ENCODE results near the gene TRAP1.

DNA sequence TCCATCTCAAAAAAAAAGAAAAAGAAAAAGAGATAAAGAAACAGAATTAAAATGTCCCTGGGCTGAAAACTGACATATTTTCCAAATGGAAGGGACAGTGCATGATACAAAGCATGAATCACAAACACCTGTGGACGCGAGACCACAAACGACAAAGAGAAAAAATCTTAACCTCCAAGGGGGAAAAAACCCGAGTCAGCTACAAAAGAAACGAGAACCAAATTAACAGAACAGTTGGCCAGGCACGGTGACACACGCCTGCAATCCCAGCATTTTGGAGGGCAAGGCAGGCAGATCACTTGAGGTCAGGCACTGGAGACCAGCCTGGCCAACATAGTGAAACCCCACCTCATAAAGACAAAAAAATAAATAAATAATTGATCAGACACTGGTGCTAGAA lies 1.9 kb downstream of the TRAP1 start:
- no peak for TF ChIP-seq POLR2AphosphoS5 (IDR thresholded peaks at IDR 0.05; ENCODE audit: borderline replicate concordance, low read depth, low read length)
- no peak for TF ChIP-seq EZH2 (IDR thresholded peaks at IDR 0.05)
